Measurements from ENCODE around the gene SPATA32.

- TF ChIP-seq CTCF (IDR thresholded peaks at IDR 0.05), result peak in 2 of 6 experiments; percentile 11 to 17
- TF ChIP-seq POLR2A (IDR thresholded peaks at IDR 0.05), result no peak
Measured at GRCh38 chr17:45261577-45262515, at the start of gene SPATA32.
